ENCODE measurements around the gene LPIN3.

- no peak for TF ChIP-seq CTCF (IDR thresholded peaks at IDR 0.05)
- no peak for TF ChIP-seq EZH2 (IDR thresholded peaks at IDR 0.05)
Observed at GRCh38 chr20:41392295-41392694, 51.7 kb downstream of the LPIN3 start.
